Smooth muscle cell of the brain vasculature (primary cell): ENCODE data around the gene C2.
"Not testable (repeated sequence)": the region's sequence is repeated elsewhere in the genome, so short reads cannot be mapped to it uniquely, and the experiment has no call there.

Experiments used
- DNase-seq: peaks from one replicate; pipeline ENCODE4 v3.0.0-alpha.2; 2012; ENCODE audit warnings: low read depth, low spot score

Gene C2

DNA sequence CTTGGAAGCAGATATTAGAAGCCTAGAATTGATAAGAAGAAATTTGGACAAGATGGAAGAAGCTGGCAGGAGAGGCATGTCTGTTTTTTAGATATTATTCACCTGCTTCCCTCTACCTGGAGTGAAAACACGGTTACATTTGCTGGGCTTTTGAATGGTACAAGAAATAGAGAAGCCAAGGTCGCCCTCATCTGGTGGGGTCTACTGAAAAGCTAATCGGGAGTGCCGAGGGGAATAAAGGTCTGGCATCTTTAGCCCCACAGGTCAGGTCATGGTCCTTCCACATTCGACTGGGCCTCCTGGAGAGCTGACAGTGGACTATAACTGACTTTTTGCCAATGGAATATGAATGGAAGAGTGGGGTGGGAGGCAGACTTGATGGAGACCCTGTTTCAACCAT lies 4.6 kb upstream of the C2 start:
- no peak for DNase-seq

DNA sequence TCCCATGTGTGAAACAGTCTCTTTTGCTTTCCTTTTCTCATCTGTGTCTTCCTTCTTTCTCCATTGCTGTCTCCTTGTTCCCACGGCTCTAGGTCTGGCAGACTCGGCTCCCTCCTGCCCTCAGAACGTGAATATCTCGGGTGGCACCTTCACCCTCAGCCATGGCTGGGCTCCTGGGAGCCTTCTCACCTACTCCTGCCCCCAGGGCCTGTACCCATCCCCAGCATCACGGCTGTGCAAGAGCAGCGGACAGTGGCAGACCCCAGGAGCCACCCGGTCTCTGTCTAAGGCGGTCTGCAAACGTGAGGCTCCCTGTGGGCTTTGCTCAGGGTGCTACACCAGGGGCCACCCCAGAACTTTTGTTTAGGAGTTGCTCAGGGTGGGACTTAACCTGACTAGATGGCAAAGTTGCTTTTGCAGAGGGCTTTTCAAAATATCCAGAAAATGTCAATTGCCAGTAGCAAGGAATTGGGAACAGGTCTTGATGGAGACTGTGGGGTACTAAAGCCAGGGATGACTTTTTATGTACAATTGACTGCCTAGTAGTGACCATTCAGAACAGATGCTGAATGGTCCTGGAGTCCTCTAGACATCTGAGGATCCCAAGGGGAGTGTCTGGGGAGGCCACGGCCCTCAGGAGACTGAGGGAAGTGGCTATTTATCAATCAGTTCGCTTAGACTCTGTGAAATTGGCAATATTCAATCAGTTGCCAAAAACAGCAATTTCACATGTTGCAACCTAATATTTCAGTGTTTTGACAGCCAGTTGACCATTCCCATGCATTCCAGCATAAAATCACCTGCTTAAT lies 550 bp downstream of the C2 start:
- DNase-seq = no peak

DNA sequence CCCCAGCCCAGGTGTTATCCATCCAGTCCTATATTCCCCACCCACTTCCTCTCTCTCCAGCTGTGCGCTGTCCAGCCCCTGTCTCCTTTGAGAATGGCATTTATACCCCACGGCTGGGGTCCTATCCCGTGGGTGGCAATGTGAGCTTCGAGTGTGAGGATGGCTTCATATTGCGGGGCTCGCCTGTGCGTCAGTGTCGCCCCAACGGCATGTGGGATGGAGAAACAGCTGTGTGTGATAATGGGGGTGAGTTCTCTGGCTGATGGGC lies 1.1 kb downstream of the C2 start:
- no peak for DNase-seq

DNA sequence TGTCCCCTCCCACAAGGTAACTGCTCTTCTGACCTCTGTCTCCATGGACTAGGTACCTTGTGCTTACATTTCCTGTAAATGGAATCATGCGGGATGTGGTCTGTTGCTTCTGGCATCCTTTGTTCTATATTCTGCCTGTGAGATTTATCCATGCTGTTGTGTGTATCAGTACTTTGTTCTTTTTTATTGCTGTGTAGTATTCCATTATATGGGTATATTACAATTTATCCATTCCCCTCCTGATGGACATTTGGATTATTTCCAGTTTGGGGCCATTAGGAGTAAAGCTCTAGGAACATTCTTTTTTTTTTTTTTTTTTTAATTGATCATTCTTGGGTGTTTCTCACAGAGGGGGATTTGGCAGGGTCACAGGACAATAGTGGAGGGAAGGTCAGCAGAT lies 3.4 kb downstream of the C2 start:
- DNase-seq = no peak

DNA sequence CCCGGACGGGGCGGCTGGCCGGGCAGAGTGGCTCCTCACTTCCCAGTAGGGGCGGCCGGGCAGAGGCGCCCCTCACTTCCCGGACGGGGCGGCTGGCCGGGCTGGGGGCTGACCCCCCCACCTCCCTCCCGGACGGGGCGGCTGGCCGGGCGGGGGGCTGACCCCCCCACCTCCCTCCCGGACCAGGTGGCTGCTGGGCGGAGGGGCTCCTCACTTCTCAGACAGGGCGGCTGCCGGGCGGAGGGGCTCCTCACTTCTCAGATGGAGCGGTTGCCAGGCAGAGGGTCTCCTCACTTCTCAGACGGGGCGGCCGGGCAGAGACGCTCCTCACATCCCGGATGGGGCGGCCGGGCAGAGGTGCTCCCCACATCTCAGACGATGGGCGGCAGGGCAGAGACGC lies 4.6 kb downstream of the C2 start:
- not testable (repeated sequence) for DNase-seq

DNA sequence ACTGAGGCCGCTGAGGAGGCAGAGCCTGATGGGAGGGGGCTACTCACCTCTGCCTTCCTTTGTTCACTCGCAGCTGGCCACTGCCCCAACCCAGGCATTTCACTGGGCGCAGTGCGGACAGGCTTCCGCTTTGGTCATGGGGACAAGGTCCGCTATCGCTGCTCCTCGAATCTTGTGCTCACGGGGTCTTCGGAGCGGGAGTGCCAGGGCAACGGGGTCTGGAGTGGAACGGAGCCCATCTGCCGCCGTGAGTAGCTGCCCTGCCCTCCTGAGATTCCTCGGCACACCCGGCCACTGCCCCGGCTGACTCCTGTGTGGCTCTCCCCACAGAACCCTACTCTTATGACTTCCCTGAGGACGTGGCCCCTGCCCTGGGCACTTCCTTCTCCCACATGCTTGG lies 6.0 kb downstream of the C2 start:
- DNase-seq = no peak

DNA sequence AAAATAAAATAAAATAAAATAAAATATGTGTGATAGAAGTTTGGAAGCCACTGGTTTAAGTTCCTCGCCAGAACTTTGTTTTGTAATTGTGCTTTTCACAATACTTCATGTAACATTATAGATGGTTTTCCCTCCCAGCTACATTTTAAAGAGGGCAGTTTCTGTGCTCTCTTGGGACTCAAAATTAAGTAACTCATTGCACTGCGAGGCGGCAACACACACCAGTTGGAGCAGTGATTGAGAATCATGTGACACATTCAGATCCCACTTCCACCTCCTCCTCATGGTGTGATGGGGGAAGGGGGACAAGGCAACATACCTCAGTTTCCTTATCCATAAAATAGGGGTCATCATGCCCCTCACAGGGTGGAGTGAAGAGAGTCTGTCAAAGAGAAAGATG lies 7.5 kb downstream of the C2 start:
- DNase-seq = no peak

DNA sequence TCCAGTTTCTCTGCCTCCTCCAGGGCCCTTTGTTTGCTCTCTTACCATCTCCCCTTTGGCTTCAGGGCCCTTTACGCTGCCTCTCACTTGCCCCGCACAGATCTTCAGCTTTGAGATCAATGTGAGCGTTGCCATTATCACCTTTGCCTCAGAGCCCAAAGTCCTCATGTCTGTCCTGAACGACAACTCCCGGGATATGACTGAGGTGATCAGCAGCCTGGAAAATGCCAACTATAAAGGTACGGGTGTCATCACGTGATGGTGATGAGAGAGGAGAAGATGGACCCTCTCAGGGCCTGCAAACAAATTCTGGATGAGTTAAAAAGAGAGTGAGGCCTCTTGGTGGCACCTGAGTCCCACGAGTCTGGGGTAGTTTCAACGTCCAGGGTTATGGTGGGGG lies 8.3 kb downstream of the C2 start:
- DNase-seq = no peak

DNA sequence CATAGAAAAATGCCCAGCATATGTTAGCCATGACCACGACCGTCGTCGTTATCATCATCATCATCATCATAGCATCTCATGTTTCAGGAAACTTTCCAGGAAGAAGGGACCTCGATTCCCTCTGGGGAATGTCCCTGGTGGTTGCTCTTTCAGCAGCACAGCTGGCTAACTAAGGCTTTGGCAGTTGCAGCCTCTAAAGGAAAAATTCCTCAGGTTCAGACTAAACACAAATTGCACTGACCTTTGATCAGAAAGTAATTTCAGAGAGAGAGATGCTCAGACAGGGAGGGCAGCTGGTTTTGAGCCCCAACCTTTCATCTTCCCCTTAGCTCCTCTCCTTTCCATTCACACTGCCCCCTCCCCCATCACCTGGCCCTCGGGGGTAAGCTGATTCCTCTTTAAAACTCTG lies 12.7 kb downstream of the C2 start:
- DNase-seq = no peak

DNA sequence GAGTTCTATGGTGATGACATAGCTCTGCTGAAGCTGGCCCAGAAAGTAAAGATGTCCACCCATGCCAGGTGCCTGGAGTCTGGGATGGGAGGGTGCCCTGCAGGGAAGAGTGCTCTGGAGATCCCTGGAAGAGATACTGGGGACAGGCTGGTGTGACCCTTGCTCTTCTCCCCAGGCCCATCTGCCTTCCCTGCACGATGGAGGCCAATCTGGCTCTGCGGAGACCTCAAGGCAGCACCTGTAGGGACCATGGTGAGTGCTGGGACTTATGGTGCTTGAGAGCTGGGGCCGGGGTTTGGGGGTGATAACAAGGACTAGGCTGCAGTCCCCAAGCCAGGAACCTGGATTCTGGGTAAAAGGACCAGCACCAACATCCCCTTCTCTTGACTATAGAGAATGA lies 16.2 kb downstream of the C2 start:
- no peak for DNase-seq

DNA sequence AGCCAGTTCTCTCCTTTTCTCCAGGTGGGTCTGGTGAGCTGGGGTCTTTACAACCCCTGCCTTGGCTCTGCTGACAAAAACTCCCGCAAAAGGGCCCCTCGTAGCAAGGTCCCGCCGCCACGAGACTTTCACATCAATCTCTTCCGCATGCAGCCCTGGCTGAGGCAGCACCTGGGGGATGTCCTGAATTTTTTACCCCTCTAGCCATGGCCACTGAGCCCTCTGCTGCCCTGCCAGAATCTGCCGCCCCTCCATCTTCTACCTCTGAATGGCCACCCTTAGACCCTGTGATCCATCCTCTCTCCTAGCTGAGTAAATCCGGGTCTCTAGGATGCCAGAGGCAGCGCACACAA lies 17.6 kb downstream of the C2 start:
- no peak for DNase-seq

DNA sequence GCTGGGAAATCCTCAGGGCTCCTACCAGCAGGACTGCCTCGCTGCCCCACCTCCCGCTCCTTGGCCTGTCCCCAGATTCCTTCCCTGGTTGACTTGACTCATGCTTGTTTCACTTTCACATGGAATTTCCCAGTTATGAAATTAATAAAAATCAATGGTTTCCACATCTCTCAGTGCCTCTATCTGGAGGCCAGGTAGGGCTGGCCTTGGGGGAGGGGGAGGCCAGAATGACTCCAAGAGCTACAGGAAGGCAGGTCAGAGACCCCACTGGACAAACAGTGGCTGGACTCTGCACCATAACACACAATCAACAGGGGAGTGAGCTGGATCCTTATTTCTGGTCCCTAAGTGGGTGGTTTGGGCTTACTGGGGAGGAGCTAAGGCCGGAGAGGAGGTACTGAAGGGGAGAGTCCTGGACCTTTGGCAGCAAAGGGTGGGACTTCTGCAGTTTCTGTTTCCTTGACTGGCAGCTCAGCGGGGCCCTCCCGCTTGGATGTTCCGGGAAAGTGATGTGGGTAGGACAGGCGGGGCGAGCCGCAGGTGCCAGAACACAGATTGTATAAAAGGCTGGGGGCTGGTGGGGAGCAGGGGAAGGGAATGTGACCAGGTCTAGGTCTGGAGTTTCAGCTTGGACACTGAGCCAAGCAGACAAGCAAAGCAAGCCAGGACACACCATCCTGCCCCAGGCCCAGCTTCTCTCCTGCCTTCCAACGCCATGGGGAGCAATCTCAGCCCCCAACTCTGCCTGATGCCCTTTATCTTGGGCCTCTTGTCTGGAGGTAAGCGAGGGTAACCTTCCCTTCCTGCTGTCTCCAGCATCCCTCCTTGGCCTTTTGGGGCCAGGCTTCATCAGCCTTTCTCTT lies 18.2 kb downstream of the C2 start, which contains the start of gene CFB:
Gene CFB, plus strand, starts transcription at position 589 of the 863 bp plus-strand sequence. Its CDS starts 127 bp downstream, at position 716.
- DNase-seq = peak; percentile 26

DNA sequence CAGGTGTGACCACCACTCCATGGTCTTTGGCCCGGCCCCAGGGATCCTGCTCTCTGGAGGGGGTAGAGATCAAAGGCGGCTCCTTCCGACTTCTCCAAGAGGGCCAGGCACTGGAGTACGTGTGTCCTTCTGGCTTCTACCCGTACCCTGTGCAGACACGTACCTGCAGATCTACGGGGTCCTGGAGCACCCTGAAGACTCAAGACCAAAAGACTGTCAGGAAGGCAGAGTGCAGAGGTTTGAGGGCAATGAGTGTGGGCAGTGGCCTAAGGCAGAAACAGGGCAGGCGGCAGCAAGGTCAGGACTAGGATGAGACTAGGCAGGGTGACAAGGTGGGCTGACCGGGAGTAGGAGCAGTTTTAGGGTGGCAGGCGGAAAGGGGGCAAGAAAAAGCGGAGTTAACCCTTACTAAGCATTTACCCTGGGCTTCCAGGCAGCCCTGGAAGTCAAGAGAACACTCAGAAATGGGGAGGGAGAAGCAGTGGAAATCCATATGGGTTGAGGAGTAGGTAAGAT lies 18.9 kb downstream of the C2 start:
- no peak for DNase-seq

DNA sequence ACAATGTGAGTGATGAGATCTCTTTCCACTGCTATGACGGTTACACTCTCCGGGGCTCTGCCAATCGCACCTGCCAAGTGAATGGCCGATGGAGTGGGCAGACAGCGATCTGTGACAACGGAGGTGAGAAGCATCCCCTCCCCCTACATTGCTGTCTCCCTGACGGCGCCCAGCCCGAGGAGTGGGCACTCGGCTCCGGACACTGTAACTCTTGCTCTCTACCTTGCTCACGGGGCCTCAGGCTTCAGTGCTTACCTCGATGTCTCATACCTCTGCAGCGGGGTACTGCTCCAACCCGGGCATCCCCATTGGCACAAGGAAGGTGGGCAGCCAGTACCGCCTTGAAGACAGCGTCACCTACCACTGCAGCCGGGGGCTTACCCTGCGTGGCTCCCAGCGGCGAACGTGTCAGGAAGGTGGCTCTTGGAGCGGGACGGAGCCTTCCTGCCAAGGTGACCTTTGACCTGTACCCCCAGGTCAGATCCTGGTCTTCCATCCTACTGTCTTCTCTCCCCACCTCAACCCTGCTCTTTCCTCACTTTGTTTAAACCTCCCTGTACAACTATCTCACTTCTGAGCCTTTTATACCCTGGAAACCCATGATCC lies 19.7 kb downstream of the C2 start:
- DNase-seq = no peak

DNA sequence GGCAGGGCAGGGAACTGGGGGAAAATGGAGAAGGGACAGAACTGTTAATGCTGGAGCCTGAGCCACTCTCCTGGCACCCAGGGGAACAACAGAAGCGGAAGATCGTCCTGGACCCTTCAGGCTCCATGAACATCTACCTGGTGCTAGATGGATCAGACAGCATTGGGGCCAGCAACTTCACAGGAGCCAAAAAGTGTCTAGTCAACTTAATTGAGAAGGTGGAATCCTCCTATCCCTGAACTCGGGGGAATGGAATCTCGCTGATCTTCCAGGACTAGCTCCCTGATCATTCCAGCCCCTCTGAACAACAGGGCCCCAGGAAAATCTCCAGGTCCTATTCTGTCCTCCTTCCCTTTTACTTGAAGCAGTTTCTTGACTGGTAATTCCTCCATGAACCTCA lies 20.3 kb downstream of the C2 start:
- no peak for DNase-seq

DNA sequence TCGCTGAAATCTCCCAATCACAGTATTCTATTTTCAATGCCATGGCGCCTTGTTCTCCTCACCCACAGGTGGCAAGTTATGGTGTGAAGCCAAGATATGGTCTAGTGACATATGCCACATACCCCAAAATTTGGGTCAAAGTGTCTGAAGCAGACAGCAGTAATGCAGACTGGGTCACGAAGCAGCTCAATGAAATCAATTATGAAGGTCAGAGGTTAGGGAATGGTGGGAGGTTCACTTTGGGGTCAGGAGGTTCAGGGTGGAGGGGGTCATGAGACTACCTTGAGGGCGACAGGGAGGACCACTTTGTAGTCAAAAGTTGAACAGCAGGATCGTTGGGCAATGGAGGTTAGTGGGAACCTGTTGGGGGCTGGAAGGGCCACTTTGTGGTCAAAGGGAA lies 20.8 kb downstream of the C2 start:
- DNase-seq = no peak

DNA sequence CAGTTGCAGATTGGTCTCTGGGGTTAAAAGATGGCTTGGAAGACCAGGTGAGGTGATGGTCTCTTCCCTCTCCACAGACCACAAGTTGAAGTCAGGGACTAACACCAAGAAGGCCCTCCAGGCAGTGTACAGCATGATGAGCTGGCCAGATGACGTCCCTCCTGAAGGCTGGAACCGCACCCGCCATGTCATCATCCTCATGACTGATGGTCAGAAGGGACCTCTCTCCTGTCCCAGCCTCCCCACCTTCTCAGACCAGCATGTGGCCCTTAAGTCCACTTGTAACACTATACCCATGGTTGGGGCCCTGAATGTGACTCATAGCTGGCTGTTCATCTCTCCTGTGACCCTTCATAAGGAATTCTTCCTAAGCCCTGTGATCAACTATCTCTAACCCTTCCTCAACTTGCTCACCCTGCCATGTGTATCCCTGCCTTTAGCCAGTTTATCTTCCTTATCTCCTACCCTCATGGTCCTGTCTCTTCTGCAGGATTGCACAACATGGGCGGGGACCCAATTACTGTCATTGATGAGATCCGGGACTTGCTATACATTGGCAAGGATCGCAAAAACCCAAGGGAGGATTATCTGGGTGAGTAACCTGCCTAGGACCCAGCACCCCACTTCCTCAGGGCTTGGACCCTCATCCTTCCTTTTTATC lies 21.4 kb downstream of the C2 start:
- DNase-seq = no peak

DNA sequence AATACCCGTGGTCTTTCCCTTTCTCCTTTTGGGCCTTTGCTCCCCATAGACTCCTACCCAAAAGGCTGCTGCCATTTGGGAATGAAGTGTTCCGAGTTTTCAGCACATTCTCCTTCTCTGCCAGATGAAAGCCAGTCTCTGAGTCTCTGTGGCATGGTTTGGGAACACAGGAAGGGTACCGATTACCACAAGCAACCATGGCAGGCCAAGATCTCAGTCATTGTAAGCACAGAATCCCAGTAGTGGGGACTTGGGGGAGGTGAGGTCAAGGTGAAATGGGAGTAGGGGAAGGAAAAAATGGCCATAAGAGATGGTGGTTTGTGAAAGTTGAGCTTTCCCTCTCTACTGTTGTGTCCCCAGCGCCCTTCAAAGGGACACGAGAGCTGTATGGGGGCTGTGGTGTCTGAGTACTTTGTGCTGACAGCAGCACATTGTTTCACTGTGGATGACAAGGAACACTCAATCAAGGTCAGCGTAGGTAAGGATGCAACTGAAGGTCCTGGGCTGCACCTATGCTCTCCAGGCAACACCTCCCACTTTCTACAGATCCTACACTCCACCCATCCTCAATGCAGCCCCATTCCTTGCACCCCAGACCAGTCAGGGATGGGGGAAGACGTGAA lies 22.5 kb downstream of the C2 start:
- no peak for DNase-seq

DNA sequence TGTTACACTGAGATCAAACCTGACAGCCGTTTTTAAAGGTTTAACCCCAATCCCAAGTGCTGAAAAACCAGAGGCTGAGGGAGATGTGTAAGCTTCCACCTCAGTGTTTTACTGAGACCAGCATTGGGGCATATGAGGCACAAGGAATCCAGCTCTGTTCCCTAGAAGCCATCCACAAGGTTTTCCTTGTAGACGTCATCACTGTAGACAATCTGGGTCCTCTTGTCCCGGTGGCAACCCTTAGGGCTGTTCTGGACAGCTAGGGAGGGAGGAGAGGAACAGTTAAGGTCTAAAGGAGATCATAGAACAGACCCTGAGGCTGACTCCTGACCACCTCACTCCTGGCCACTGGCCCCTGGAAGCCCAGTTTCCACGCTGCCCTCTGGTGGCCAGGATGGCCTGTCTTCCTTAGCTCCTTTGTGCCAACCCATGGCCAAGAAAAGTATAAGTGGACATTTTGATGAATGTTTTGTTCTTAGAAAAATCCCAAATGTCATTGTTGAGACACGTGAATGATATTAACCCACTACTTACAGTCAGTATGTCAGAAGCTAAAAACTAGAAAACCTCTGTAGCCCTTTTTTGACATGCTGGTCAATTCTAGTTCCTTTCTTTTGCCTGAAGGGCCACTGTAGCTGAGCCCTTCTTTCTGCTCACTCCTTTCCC lies 24.8 kb downstream of the C2 start:
- DNase-seq = no peak

DNA sequence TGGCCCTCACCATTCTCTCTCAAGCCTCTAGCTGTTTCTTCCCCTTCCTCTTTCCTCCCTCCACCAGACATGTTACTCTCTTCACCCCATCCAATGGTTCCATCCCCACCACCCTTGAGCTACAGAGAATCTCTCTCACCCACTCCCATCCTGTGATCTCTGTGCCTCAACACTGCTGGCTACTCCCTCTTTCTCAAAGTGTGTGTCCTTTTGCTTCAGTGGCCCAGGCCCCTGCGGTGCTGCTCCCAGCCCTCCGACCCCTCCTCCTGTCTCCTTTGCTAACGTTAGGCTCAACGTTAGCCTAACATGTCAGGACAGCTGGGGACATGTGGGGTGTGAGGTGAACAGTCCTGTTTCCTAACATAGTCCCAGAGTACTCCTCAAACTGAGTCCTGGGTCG lies 25.4 kb downstream of the C2 start:
- DNase-seq = no peak

DNA sequence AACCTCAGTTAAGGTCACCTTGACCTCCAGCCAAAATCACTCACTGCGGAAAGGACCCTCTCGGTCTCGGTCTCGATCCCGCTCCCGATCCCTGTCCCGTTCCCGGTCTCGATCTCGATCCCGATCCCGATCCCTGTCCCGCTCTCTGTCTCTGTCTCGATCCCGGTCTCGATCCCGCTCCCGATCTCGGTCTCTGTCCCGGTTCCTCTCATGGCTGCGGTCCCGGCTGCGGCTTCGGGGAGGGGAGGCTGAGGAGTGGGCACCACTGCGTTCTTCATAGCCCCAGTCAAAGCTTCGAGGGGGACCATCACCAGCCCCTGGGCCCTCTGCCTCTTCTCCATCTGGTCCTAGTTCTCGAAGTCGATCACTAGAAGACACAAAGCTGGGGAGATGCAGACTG lies 27.0 kb downstream of the C2 start:
- DNase-seq = no peak
